ENCODE data around the gene MRAP. TPM values are rescaled to one million over a fixed set of nuclear protein-coding genes. Genes with fewer than 3 reads are reported as not detected.

The MRAP gene
- total RNA-seq, 4 donors from 2014 or later = 0.45 to 1.4 (median 1.3) TPM; not detected in 1

- WGBS, 2 donors = 90 to 93% methylated on average over 41 of the region's 41 CpGs
- no peak overlapping the region for H3K4me3 ChIP-seq (ENCODE audit: low read depth, poor library complexity, severe bottlenecking)
- intact Hi-C loops (cut with DNase I; ENCODE audit: low total_unique reads) = no loop called here
- TF ChIP-seq POLR2A (IDR thresholded peaks at IDR 0.05) (no peak), CTCF (IDR thresholded peaks at IDR 0.05) (no peak)
- DNase-seq (ENCODE audit: low spot score in 2 of 2) = peak in 1 of 2 donors; percentile 72
Measured at GRCh38 chr21:32300117-32300681, 1.5 kb downstream of the MRAP start.

GRCh38 chr21:32301596-32301995 lies 2.9 kb downstream of the MRAP start:
- no peak overlapping the region for H3K4me3 ChIP-seq (ENCODE audit: low read depth, poor library complexity, severe bottlenecking)
- no peak for DNase-seq (ENCODE audit: low spot score in 2 of 2)
- intact Hi-C loops (cut with DNase I; ENCODE audit: low total_unique reads) = no loop called here
- WGBS, 2 donors = 95 to 96% methylated on average over 2 of the region's 2 CpGs
- TF ChIP-seq CTCF (IDR thresholded peaks at IDR 0.05) (no peak), POLR2A (IDR thresholded peaks at IDR 0.05) (no peak)

- H3K4me3 ChIP-seq (ENCODE audit: low read depth, poor library complexity, severe bottlenecking) = no peak overlapping the region
- intact Hi-C loops (cut with DNase I; ENCODE audit: low total_unique reads) = no loop called here
- peak in 1 of 2 donors; percentile 57 for DNase-seq (ENCODE audit: low spot score in 2 of 2)
- WGBS, 2 donors = 92 to 96% methylated on average over 6 of the region's 6 CpGs
- TF ChIP-seq CTCF (IDR thresholded peaks at IDR 0.05) = no peak
- no peak for TF ChIP-seq POLR2A (IDR thresholded peaks at IDR 0.05)
Measured at GRCh38 chr21:32302560-32302959, 3.9 kb downstream of the MRAP start.

- intact Hi-C loops (cut with DNase I; ENCODE audit: low total_unique reads) = no loop called here
- no peak overlapping the region for H3K4me3 ChIP-seq (ENCODE audit: low read depth, poor library complexity, severe bottlenecking)
- 96 to 100% methylated on average over 1 of the region's 1 CpG for WGBS, 2 donors
- no peak for DNase-seq (ENCODE audit: low spot score in 2 of 2)
- TF ChIP-seq POLR2A (IDR thresholded peaks at IDR 0.05) = no peak
- no peak for TF ChIP-seq CTCF (IDR thresholded peaks at IDR 0.05)
Measured at GRCh38 chr21:32303385-32303784, 4.7 kb downstream of the MRAP start.

GRCh38 chr21:32304998-32305397 lies 6.3 kb downstream of the MRAP start:
- intact Hi-C loops (cut with DNase I; ENCODE audit: low total_unique reads) = no loop called here
- DNase-seq (ENCODE audit: low spot score in 2 of 2) = no peak
- no peak overlapping the region for H3K4me3 ChIP-seq (ENCODE audit: low read depth, poor library complexity, severe bottlenecking)
- TF ChIP-seq CTCF (IDR thresholded peaks at IDR 0.05) (no peak), POLR2A (IDR thresholded peaks at IDR 0.05) (no peak)
- 95 to 96% methylated on average over 7 of the region's 7 CpGs for WGBS, 2 donors
